ENCODE results near the gene SPIN3. TPM values are rescaled to one million over a fixed set of nuclear protein-coding genes. Genes with fewer than 3 reads are reported as not detected.
"Not testable (repeated sequence)": the region's sequence is repeated elsewhere in the genome, so short reads cannot be mapped to it uniquely, and the experiment has no call there.

Gene SPIN3
- total and polyA plus RNA-seq, 2 donors (not counting 3 experiments of a cell fraction or from before 2014, with no cell fraction given): 3.0 to 6.3 TPM

- H3K9me3 ChIP-seq (replicated peaks; ENCODE audit: control insufficient read depth, insufficient read depth, low read length): no peaks in the 10 kb centered on the region
- no peaks in the 10 kb centered on the region for H3K79me2 ChIP-seq (ENCODE audit: control insufficient read depth, insufficient read depth, low read length)
- H3K4me2 ChIP-seq (ENCODE audit: insufficient read depth, low read length): no peak overlapping the region
- H3K4me1 ChIP-seq (ENCODE audit: control insufficient read depth, extremely low read depth, insufficient read depth, low read length): no peaks in the 10 kb centered on the region
- no peak overlapping the region for H2AFZ ChIP-seq (ENCODE audit: low read depth, low read length)
- no peak overlapping the region for H3K27ac ChIP-seq (ENCODE audit: insufficient read depth, low read depth, low read length)
- H3K9ac ChIP-seq (replicated peaks; ENCODE audit: extremely low read depth, insufficient read depth, low read length): no peak overlapping the region
- H4K20me1 ChIP-seq (replicated peaks; ENCODE audit: control insufficient read depth, extremely low read depth, insufficient read depth, low read length): no peaks in the 10 kb centered on the region
- CTCF ChIA-PET: no interaction called here
- H3K9me1 ChIP-seq (replicated peaks; ENCODE audit: control insufficient read depth, extremely low read depth, insufficient read depth, low read length): no peaks in the 10 kb centered on the region
- H3K36me3 ChIP-seq (ENCODE audit: control insufficient read depth in 2 of 2, extremely low read depth in 1 of 2, insufficient read depth in 2 of 2, low read length in 2 of 2): no peaks in the 10 kb centered on the region
- no peak overlapping the region for H3K4me3 ChIP-seq (replicated peaks in 1 of 3; ENCODE audit: insufficient read depth in 1 of 3, low read depth in 1 of 3, low read length in 3 of 3)
- dilution Hi-C loops (cut with MboI; ENCODE audit: extremely low pct_ligation_motif_present, low sequenced_read_pairs): no loop called here
- no TSS peak for BruUV-seq (replicated peaks)
- intact Hi-C loops (cut with micrococcal nuclease): no loop called here
- no peak for DNase-seq (ENCODE audit: low read depth, low spot score)
- H3K27me3 ChIP-seq (ENCODE audit: control insufficient read depth in 2 of 2, insufficient read depth in 2 of 2, low read length in 2 of 2): no peaks in the 10 kb centered on the region
- TF ChIP-seq FOS (IDR thresholded peaks at IDR 0.05; ENCODE audit: borderline replicate concordance, insufficient read depth, low read length) (no peak), EZH2 (IDR thresholded peaks at IDR 0.05; ENCODE audit: borderline replicate concordance, low read depth, low read length, severe bottlenecking) (no peak), MAX (IDR thresholded peaks at IDR 0.05; ENCODE audit: insufficient read depth, insufficient read length) (no peak), POLR2AphosphoS5 (IDR thresholded peaks at IDR 0.05; ENCODE audit: insufficient read depth, low read depth, low read length) (no peak), JUN (IDR thresholded peaks at IDR 0.05; ENCODE audit: borderline replicate concordance, insufficient read depth, insufficient read length, low read depth) (no peak), GATA2 (IDR thresholded peaks at IDR 0.05; ENCODE audit: insufficient read depth, insufficient read length, low read depth, low read length) (no peak), MYC (IDR thresholded peaks at IDR 0.05; ENCODE audit: low read depth, low read length) (no peak)
- FAIRE-seq: no peak
- POLR2A ChIA-PET: no interaction called here
Observed at GRCh38 chrX:57044245-57044644, 48.9 kb upstream of the SPIN3 start.

GRCh38 chrX:57037265-57037664, 41.9 kb upstream of the SPIN3 start:
- BruUV-seq (replicated peaks); H3K9ac ChIP-seq (replicated peaks; ENCODE audit: extremely low read depth, insufficient read depth, low read length); H3K9me1 ChIP-seq (replicated peaks; ENCODE audit: control insufficient read depth, extremely low read depth, insufficient read depth, low read length); H3K27me3 ChIP-seq (ENCODE audit: control insufficient read depth in 2 of 2, insufficient read depth in 2 of 2, low read length in 2 of 2); H2AFZ ChIP-seq (ENCODE audit: low read depth, low read length); H4K20me1 ChIP-seq (replicated peaks; ENCODE audit: control insufficient read depth, extremely low read depth, insufficient read depth, low read length); H3K4me3 ChIP-seq (replicated peaks in 1 of 3; ENCODE audit: insufficient read depth in 1 of 3, low read depth in 1 of 3, low read length in 3 of 3); H3K27ac ChIP-seq (ENCODE audit: insufficient read depth, low read depth, low read length); DNase-seq (ENCODE audit: low read depth, low spot score); H3K4me2 ChIP-seq (ENCODE audit: insufficient read depth, low read length); H3K4me1 ChIP-seq (ENCODE audit: control insufficient read depth, extremely low read depth, insufficient read depth, low read length); H3K9me3 ChIP-seq (replicated peaks; ENCODE audit: control insufficient read depth, insufficient read depth, low read length); CTCF ChIA-PET; dilution Hi-C loops (cut with MboI; ENCODE audit: extremely low pct_ligation_motif_present, low sequenced_read_pairs); FAIRE-seq; POLR2A ChIA-PET; intact Hi-C loops (cut with micrococcal nuclease); H3K79me2 ChIP-seq (ENCODE audit: control insufficient read depth, insufficient read depth, low read length); H3K36me3 ChIP-seq (ENCODE audit: control insufficient read depth in 2 of 2, extremely low read depth in 1 of 2, insufficient read depth in 2 of 2, low read length in 2 of 2): not testable (repeated sequence)

Data from endothelial cell of umbilical vein (primary cell).